ENCODE results near the gene MET.

GRCh38 chr7:116678780-116679179 lies 6.8 kb downstream of the MET start:
- TF ChIP-seq, protein P1, sequence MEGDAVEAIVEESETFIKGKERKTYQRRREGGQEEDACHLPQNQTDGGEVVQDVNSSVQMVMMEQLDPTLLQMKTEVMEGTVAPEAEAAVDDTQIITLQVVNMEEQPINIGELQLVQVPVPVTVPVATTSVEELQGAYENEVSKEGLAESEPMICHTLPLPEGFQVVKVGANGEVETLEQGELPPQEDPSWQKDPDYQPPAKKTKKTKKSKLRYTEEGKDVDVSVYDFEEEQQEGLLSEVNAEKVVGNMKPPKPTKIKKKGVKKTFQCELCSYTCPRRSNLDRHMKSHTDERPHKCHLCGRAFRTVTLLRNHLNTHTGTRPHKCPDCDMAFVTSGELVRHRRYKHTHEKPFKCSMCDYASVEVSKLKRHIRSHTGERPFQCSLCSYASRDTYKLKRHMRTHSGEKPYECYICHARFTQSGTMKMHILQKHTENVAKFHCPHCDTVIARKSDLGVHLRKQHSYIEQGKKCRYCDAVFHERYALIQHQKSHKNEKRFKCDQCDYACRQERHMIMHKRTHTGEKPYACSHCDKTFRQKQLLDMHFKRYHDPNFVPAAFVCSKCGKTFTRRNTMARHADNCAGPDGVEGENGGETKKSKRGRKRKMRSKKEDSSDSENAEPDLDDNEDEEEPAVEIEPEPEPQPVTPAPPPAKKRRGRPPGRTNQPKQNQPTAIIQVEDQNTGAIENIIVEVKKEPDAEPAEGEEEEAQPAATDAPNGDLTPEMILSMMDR (IDR thresholded peaks at IDR 0.05 in 4 of 5, conservative IDR thresholded peaks at IDR 0.05 in 1 of 5), result no peak
- TF ChIP-seq POLR2A (IDR thresholded peaks at IDR 0.05), result no peak

Measured in gastrocnemius medialis (tissue), 4 donors.